H1 (cell line): ENCODE data around the gene SLC25A42. TPM values are rescaled to one million over a fixed set of nuclear protein-coding genes. Genes with fewer than 3 reads are reported as not detected.

ENCODE experiments used
- BACH1 ChIP-seq: IDR thresholded peaks from 2 replicates; pipeline ENCODE4 v1.6.1; 2012; ENCODE audit warnings: low read length, improper control_type of control experiment
- KDM4A ChIP-seq: IDR thresholded peaks from one replicate; pipeline ENCODE4 v1.7.1; 2012; ENCODE audit warnings: low read depth, mild to moderate bottlenecking, moderate library complexity, low read length, inconsistent platforms; ENCODE audit not compliant: severe bottlenecking
- NRF1 ChIP-seq: IDR thresholded peaks from 2 replicates; pipeline ENCODE4 v1.6.1; 2011; ENCODE audit warnings: mild to moderate bottlenecking, low read depth, low read length, improper control_type of control experiment
- RAD21 ChIP-seq, 2 experiments: IDR thresholded peaks in 1 of 2; conservative IDR thresholded peaks in 1 of 2; 2 replicates each; pipeline ENCODE4 v1.6.1; 2011; ENCODE audit warnings: low read depth in 2 of 2, low read length in 2 of 2, improper control_type of control experiment in 1 of 2, inconsistent platforms in 1 of 2, mild to moderate bottlenecking in 1 of 2, moderate library complexity in 1 of 2
- polyA plus RNA-seq, 7 experiments: library from polyadenylated mRNA; depleted of rRNA in 3 of 7; stranded (reverse) in 5 of 7; unstranded in 2 of 7; fragments of >200 nt in 5 of 7; fragments of 200-250 nt in 2 of 7; gene quantifications; 1 replicate in 5 of 7; 2 replicates in 1 of 7; 4 replicates in 1 of 7; pipeline versions ENCODE4 v1.2.1 to v1.2.3, GENCODE V29; 2011 to 2013; ENCODE audit warnings: missing spikeins in 2 of 7, mixed read lengths in 2 of 7
- total RNA-seq: library from RNA; stranded (reverse); fragmentation: NEBNext Ultra II Directional; extraction: Animal tissue kit (Norgen Biotek cat#: 25700); gene quantifications from 2 replicates; pipeline ENCODE4 v1.2.1, GENCODE V29; 2021

Gene SLC25A42
- total and polyA plus RNA-seq, 2 of the 8 experiments (the other 6 are each of a cell fraction or from before 2014, with no cell fraction given) = 5.9 to 6.2 TPM

GRCh38 chr19:19050731-19051130 is 13.1 kb upstream of the SLC25A42 start (continued):
- TF ChIP-seq KDM4A (no peak), NRF1 (no peak), BACH1 (no peak), RAD21 (IDR thresholded peaks at IDR 0.05 in 1 of 2, conservative IDR thresholded peaks at IDR 0.05 in 1 of 2; ENCODE audit: low read depth in 2 of 2, low read length in 2 of 2) (no peak)
